Psoas muscle (tissue), 8 donors: Measurements from ENCODE around the gene REV3L. TPM values are rescaled to one million over a fixed set of nuclear protein-coding genes. Genes with fewer than 3 reads are reported as not detected.
A peak's percentile ranks its signal among the peaks of the same experiment; 100 is the strongest.

Experiments used
- ATAC-seq, 4 donors: fragments of 200-7000 bp; cut with Tn5 transposase; one replicate each; pipeline ENCODE4 v1.9.1; 2020; ENCODE audit warnings: moderate library complexity in 3 of 4, mild to moderate bottlenecking in 2 of 4
- DNase-seq, 2 donors: peaks; one replicate each; pipeline ENCODE4 v3.0.0-alpha.2; 2020
- H3K27ac ChIP-seq: fragments of 200-600 bp; one replicate; pipeline ENCODE4 v1.8.0; 2022
- H3K27me3 ChIP-seq, 3 donors: fragments of 200-600 bp in 1 of 3; one replicate each; pipeline versions ENCODE4 v1.6.1 to v1.8.0; 2013 to 2022; ENCODE audit warnings: low read length in 2 of 3, mild to moderate bottlenecking in 2 of 3, moderate library complexity in 1 of 3; ENCODE audit not compliant: insufficient read depth in 3 of 3
- H3K36me3 ChIP-seq, 2 donors: fragments of 200-600 bp in 1 of 2; one replicate each; pipeline versions ENCODE4 v1.6.1 to v1.8.0; 2013 to 2022; ENCODE audit warnings: low read depth in 1 of 2, mild to moderate bottlenecking in 1 of 2, moderate library complexity in 1 of 2; ENCODE audit not compliant: insufficient read depth in 1 of 2
- H3K4me1 ChIP-seq: fragments of 200-600 bp; one replicate; pipeline ENCODE4 v1.8.0; 2022
- H3K4me3 ChIP-seq: fragments of 200-600 bp; one replicate; pipeline ENCODE4 v1.8.0; 2022; ENCODE audit warnings: mild to moderate bottlenecking
- H3K9me3 ChIP-seq: fragments of 200-600 bp; one replicate; pipeline ENCODE4 v1.8.0; 2022
- CTCF ChIP-seq: fragments of 200-600 bp; IDR thresholded peaks from one replicate; pipeline ENCODE4 v1.8.0; 2022; ENCODE audit warnings: antibody characterized with exemption
- WGBS, 3 donors: extraction: QIAGEN DNeasy Blood & Tissue Kit; methylation state at CpG; one replicate each; pipeline versions ENCODE4 v1.1.6 to v1.1.7; 2013; 5-methylcytosine and 5-hydroxymethylcytosine counted together
- intact Hi-C, 2 donors: fragments of 100-400 bp; cut with DNase I; formaldehyde crosslinking; loops; one replicate each; pipeline versions ENCODE4 v1.11.0 to v1.14.2; 2022
- polyA plus RNA-seq, 3 donors: library from polyadenylated mRNA; stranded (reverse); fragments of 200-250 nt; gene quantifications; one replicate each; pipeline ENCODE4 v1.2.3, GENCODE V29; 2013
- total RNA-seq, 4 donors: library from RNA; stranded (reverse); fragmentation: NEBNext Ultra II Directional in 2 of 4; extraction: Animal tissue kit (Norgen Biotek cat#: 25700) in 2 of 4; gene quantifications; one replicate each; pipeline versions ENCODE4 v1.2.1 to v1.2.4, GENCODE V29; 2021 to 2023
- donor health status: healthy with polysubstance abuse.
- donor health status: DM: no; HTN: no; CAD: no; lungs with moderate emphysema.
- donor health status: Bipolar disorder and iron deficiency.
- donor health status: healthy.
- donor health status: DM: yes; HTN: yes; CAD: no.
- donor health status: DM: no; HTN: no; CAD: no.
- donor health status: DM: no; HTN: no; CAD: no.
- donor health status: DM: yes; HTN: yes; CAD: no.

The REV3L gene
- total and polyA plus RNA-seq, 7 donors = 9.0 to 36.3 (median 18.8) TPM

GRCh38 chr6:111450636-111451035 is 32.4 kb downstream of the REV3L start:
- Histone ChIP-seq H3K36me3 (peaks cover 0 to 4% of the 10 kb centered on the region in 2 donors), H3K4me3 (no peak overlapping the region), H3K9me3 (no peaks in the 10 kb centered on the region), H3K27ac (no peak overlapping the region), H3K27me3 (no peaks in the 10 kb centered on the region), H3K4me1 (peaks cover 34% of the 10 kb centered on the region)
- WGBS, 3 donors = 77 to 88% (median 83%) methylated on average over 2 of the region's 2 CpGs
- no peak for ATAC-seq
- intact Hi-C loops = no loop called here
- TF ChIP-seq CTCF = no peak
- DNase-seq = no peak

- ATAC-seq = no peak
- no peak for TF ChIP-seq CTCF
- WGBS, 3 donors = 82 to 92% (median 86%) methylated on average over 6 to 7 of the region's 7 CpGs
- Histone ChIP-seq H3K9me3 (no peaks in the 10 kb centered on the region), H3K27ac (no peak overlapping the region), H3K4me3 (no peak overlapping the region), H3K36me3 (peaks cover 0 to 1% of the 10 kb centered on the region in 2 donors), H3K27me3 (no peaks in the 10 kb centered on the region), H3K4me1 (peaks cover 33% of the 10 kb centered on the region)
- no peak for DNase-seq
- intact Hi-C loops = no loop called here
These were observed 32.9 kb downstream of the REV3L start for GRCh38 chr6:111450087-111450486.

- H3K4me1 ChIP-seq = peaks cover 33% of the 10 kb centered on the region
- H3K27me3 ChIP-seq = no peaks in the 10 kb centered on the region
- H3K27ac ChIP-seq = no peak overlapping the region
- DNase-seq (no peak), ATAC-seq (no peak)
- no peaks in the 10 kb centered on the region for H3K36me3 ChIP-seq
- H3K9me3 ChIP-seq = no peaks in the 10 kb centered on the region
- 54 to 77% (median 57%) methylated on average over 4 of the region's 4 CpGs for WGBS, 3 donors
- intact Hi-C loops = no loop called here
- H3K4me3 ChIP-seq = no peak overlapping the region
- TF ChIP-seq CTCF = no peak
These were observed 33.9 kb downstream of the REV3L start for GRCh38 chr6:111449129-111449528.

GRCh38 chr6:111447051-111447450 is 36.0 kb downstream of the REV3L start:
- no peaks in the 10 kb centered on the region for H3K36me3 ChIP-seq
- H3K4me1 ChIP-seq = peaks cover 33% of the 10 kb centered on the region
- no peak overlapping the region for H3K4me3 ChIP-seq
- DNase-seq = no peak
- no peak for TF ChIP-seq CTCF
- intact Hi-C loops = no loop called here
- WGBS, 3 donors = 32 to 65% (median 41%) methylated on average over 5 of the region's 5 CpGs
- H3K27ac ChIP-seq = no peak overlapping the region
- ATAC-seq = peak in 2 of 4 donors; percentile 56 to 70
- H3K9me3 ChIP-seq = no peaks in the 10 kb centered on the region
- no peaks in the 10 kb centered on the region for H3K27me3 ChIP-seq

GRCh38 chr6:111445861-111446267 is 37.2 kb downstream of the REV3L start:
- H3K27me3 ChIP-seq = no peaks in the 10 kb centered on the region
- H3K9me3 ChIP-seq = no peaks in the 10 kb centered on the region
- no peak for TF ChIP-seq CTCF
- DNase-seq (no peak), ATAC-seq (no peak)
- intact Hi-C loops = no loop called here
- no peak overlapping the region for H3K4me3 ChIP-seq
- H3K36me3 ChIP-seq = no peaks in the 10 kb centered on the region
- H3K4me1 ChIP-seq = peaks cover 24% of the 10 kb centered on the region
- H3K27ac ChIP-seq = no peak overlapping the region
